DOHH2 (cell line): ENCODE measurements around the gene SH3RF3.

Experiments
- H3F3A ChIP-seq: fragments of 200-600 bp; sonication (generic), shearing (Covaris generic); 2 replicates; pipeline ENCODE4 v1.6.0; 2016; ENCODE audit warnings: antibody characterized with exemption, mild to moderate bottlenecking; ENCODE audit not compliant: control insufficient read depth, insufficient read depth
- H3K27ac ChIP-seq: fragments of 200-600 bp; sonication (generic); 2 replicates; pipeline ENCODE4 v1.5.1; 2014; ENCODE audit warnings: low read depth, mild to moderate bottlenecking, low read length, moderate library complexity
- H3K27me3 ChIP-seq: fragments of 200-600 bp; sonication (generic); 2 replicates; pipeline ENCODE4 v1.6.1; 2014; ENCODE audit warnings: mild to moderate bottlenecking, low read length, mixed read lengths; ENCODE audit not compliant: control insufficient read depth
- H3K36me3 ChIP-seq: fragments of 200-600 bp; sonication (generic); 2 replicates; pipeline ENCODE4 v1.6.1; 2014; ENCODE audit warnings: mild to moderate bottlenecking, low read length, moderate library complexity, mixed read lengths; ENCODE audit not compliant: control insufficient read depth
- H3K4me1 ChIP-seq: fragments of 200-600 bp; sonication (generic); 2 replicates; pipeline ENCODE4 v1.6.1; 2014; ENCODE audit warnings: mild to moderate bottlenecking, low read length, mixed read lengths; ENCODE audit not compliant: control insufficient read depth
- H3K4me2 ChIP-seq: fragments of 200-600 bp; sonication (generic); 2 replicates; pipeline ENCODE4 v1.6.0; 2014; ENCODE audit warnings: mild to moderate bottlenecking, low read length, moderate library complexity
- H3K4me3 ChIP-seq: fragments of 200-600 bp; sonication (generic); 2 replicates; pipeline ENCODE4 v1.5.1; 2014; ENCODE audit warnings: mild to moderate bottlenecking, low read length, mixed read lengths
- H3K79me2 ChIP-seq: fragments of 200-600 bp; sonication (generic); 2 replicates; pipeline ENCODE4 v1.6.1; 2014; ENCODE audit warnings: mild to moderate bottlenecking, low read length, mixed read lengths; ENCODE audit not compliant: control insufficient read depth
- H3K9me2 ChIP-seq: fragments of 200-600 bp; sonication (generic); replicated peaks from 2 replicates; pipeline ENCODE4 v1.6.1; 2014; ENCODE audit warnings: mild to moderate bottlenecking, low read length, mixed read lengths; ENCODE audit not compliant: control insufficient read depth
- H3K9me3 ChIP-seq: fragments of 200-600 bp; sonication (generic); 2 replicates; pipeline ENCODE4 v1.6.1; 2014; ENCODE audit warnings: antibody characterized with exemption, low read length, mixed read lengths; ENCODE audit not compliant: control insufficient read depth, insufficient read depth
- H4K20me1 ChIP-seq: fragments of 200-600 bp; sonication (generic); 2 replicates; pipeline ENCODE4 v1.6.0; 2014; ENCODE audit warnings: low read depth, mild to moderate bottlenecking, antibody characterized with exemption, low read length, moderate library complexity; ENCODE audit not compliant: control insufficient read depth, insufficient read depth
- EZH2phosphoT487 ChIP-seq: fragments of 200-600 bp; sonication (generic); IDR thresholded peaks from 2 replicates; pipeline ENCODE4 v1.6.1; 2017; ENCODE audit warnings: borderline replicate concordance, mild to moderate bottlenecking, antibody characterized with exemption, low read length, moderate library complexity, mixed read lengths
- TF ChIP-seq, protein P1 (sequence below): fragments of 200-600 bp; sonication (generic); IDR thresholded peaks from one replicate; pipeline ENCODE4 v1.5.1; 2014; ENCODE audit warnings: antibody characterized with exemption, mild to moderate bottlenecking, low read depth, low read length; ENCODE audit not compliant: poor library complexity, severe bottlenecking

The SH3RF3 gene

DNA sequence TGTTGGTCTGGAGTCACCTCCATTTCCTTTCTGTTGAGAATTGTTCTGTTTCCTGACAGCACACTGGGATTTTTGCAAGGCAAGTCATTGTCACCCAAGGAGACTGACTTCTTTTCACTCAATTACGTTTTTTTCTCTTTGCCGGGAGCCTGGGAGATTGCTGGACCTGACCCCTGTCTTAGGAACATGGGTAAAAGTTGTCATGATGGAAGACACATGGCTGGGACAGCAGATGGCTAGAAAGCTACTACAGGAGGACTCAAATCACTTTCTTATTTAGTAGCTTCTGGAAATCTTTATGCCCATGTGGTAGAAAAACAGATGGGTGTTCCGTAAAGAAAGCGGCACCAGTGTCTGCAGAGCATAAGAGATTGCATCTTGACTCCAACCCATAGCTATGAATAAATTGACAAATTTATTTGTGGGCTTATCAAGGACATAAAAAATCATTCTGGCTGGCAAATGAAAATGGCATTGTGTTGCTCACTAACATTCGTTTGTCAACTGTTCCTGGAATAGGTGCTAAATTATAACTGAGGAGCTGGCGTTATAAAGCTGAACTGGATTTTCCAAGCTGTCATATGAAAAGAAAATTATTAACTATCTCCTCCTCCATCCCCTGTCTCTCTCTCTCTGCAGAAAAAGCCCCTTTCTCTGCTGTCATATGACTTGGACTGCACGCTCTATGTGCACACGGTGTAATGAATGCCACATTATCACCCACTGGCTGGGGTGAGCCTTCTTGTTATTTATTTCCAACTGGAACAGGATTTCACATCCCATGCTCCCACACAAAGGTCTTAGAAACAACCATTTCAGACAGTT lies 159.8 kb downstream of the SH3RF3 start:
- no peaks in the 10 kb centered on the region for H3K27me3 ChIP-seq
- H3K4me2 ChIP-seq = no peak overlapping the region
- H3K4me3 ChIP-seq = no peak overlapping the region
- no peak overlapping the region for H3K27ac ChIP-seq
- H3K79me2 ChIP-seq = no peaks in the 10 kb centered on the region
- TF ChIP-seq, protein P1, sequence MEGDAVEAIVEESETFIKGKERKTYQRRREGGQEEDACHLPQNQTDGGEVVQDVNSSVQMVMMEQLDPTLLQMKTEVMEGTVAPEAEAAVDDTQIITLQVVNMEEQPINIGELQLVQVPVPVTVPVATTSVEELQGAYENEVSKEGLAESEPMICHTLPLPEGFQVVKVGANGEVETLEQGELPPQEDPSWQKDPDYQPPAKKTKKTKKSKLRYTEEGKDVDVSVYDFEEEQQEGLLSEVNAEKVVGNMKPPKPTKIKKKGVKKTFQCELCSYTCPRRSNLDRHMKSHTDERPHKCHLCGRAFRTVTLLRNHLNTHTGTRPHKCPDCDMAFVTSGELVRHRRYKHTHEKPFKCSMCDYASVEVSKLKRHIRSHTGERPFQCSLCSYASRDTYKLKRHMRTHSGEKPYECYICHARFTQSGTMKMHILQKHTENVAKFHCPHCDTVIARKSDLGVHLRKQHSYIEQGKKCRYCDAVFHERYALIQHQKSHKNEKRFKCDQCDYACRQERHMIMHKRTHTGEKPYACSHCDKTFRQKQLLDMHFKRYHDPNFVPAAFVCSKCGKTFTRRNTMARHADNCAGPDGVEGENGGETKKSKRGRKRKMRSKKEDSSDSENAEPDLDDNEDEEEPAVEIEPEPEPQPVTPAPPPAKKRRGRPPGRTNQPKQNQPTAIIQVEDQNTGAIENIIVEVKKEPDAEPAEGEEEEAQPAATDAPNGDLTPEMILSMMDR = no peak
- no peak for TF ChIP-seq EZH2phosphoT487
- no peaks in the 10 kb centered on the region for H3K4me1 ChIP-seq
- no peaks in the 10 kb centered on the region for H3K9me2 ChIP-seq
- no peaks in the 10 kb centered on the region for H3F3A ChIP-seq
- no peaks in the 10 kb centered on the region for H3K9me3 ChIP-seq
- no peaks in the 10 kb centered on the region for H4K20me1 ChIP-seq
- H3K36me3 ChIP-seq = no peaks in the 10 kb centered on the region

- no peaks in the 10 kb centered on the region for H3K4me1 ChIP-seq
- no peak overlapping the region for H3K4me3 ChIP-seq
- no peaks in the 10 kb centered on the region for H3K36me3 ChIP-seq
- no peaks in the 10 kb centered on the region for H3K9me2 ChIP-seq
- no peak overlapping the region for H3K4me2 ChIP-seq
- H3K27me3 ChIP-seq = no peaks in the 10 kb centered on the region
- no peaks in the 10 kb centered on the region for H3K9me3 ChIP-seq
- no peak overlapping the region for H3K27ac ChIP-seq
- no peaks in the 10 kb centered on the region for H4K20me1 ChIP-seq
- no peaks in the 10 kb centered on the region for H3K79me2 ChIP-seq
- H3F3A ChIP-seq = no peaks in the 10 kb centered on the region
- TF ChIP-seq EZH2phosphoT487 = no peak
- TF ChIP-seq, protein P1 = no peak
Measured at GRCh38 chr2:109289504-109290222, 160.7 kb downstream of the SH3RF3 start.

DNA sequence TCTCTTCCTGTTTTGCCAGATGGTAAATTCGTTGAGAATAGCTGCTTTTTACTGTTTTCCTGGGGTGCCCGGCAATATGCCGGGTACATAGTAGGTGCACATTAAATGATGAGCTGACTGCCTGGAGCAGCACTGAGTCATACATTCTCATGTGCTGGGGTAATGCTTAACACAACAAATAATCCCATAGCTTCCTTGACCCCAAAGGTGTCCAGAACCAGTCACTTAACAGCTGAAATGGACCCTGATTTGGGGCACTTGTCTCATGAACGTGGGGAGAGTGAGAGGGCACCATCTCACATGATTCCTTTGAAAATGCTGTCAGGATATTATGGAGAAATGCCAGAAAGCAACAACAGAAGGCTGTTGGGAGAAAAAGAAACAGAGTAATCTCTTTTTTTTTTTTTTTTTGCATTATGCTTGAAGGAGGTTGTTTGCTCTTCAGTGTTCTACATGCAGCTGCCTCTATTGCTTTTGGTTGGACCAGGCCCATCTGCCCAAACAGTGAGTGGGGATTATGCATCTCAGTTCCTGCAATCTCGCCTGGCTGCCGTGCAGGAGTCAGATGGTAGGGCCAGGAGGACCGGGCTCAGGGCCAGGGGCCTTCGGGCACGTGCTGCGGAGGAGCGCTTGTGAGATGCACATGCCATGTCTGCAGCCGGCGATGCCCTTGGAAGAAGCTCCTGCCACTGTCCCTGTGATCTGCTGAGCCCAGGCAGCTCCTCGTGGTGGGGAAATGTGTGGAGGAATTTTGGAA lies 162.1 kb downstream of the SH3RF3 start:
- no peaks in the 10 kb centered on the region for H3K36me3 ChIP-seq
- no peaks in the 10 kb centered on the region for H3K4me1 ChIP-seq
- no peaks in the 10 kb centered on the region for H3F3A ChIP-seq
- no peaks in the 10 kb centered on the region for H3K27me3 ChIP-seq
- H3K79me2 ChIP-seq = no peaks in the 10 kb centered on the region
- H3K9me3 ChIP-seq = no peaks in the 10 kb centered on the region
- no peak overlapping the region for H3K27ac ChIP-seq
- no peak overlapping the region for H3K4me2 ChIP-seq
- H4K20me1 ChIP-seq = no peaks in the 10 kb centered on the region
- H3K9me2 ChIP-seq = no peaks in the 10 kb centered on the region
- H3K4me3 ChIP-seq = no peak overlapping the region
- TF ChIP-seq, protein P1 = no peak
- no peak for TF ChIP-seq EZH2phosphoT487
